MM.1S (cell line): ENCODE data around the gene FAM193B.

Experiments
- DNase-seq: peaks from one replicate; pipeline ENCODE4 v3.0.0-alpha.2; 2015
- H2AFZ ChIP-seq: fragments of 300-600 bp; sonication (generic); 2 replicates; pipeline ENCODE4 v1.6.0; 2016; ENCODE audit warnings: antibody characterized with exemption, low read length
- H3F3A ChIP-seq: fragments of 300-600 bp; sonication (generic); 2 replicates; pipeline ENCODE4 v1.6.1; 2016; ENCODE audit warnings: mild to moderate bottlenecking, antibody characterized with exemption, low read length, moderate library complexity, mixed read lengths; ENCODE audit not compliant: insufficient read depth
- H3K27ac ChIP-seq: fragments of 300-600 bp; sonication (generic); 2 replicates; pipeline ENCODE4 v1.5.1; 2016; ENCODE audit warnings: mild to moderate bottlenecking, low read length
- H3K27me3 ChIP-seq: fragments of 300-600 bp; sonication (generic); replicated peaks from 2 replicates; pipeline ENCODE4 v1.6.0; 2016; ENCODE audit warnings: low read length; ENCODE audit not compliant: insufficient read depth
- H3K36me3 ChIP-seq: fragments of 300-600 bp; sonication (generic); replicated peaks from 2 replicates; pipeline ENCODE4 v1.6.1; 2016; ENCODE audit warnings: mild to moderate bottlenecking, low read length, mixed read lengths; ENCODE audit not compliant: insufficient read depth
- H3K4me1 ChIP-seq: fragments of 300-600 bp; sonication (generic); 2 replicates; pipeline ENCODE4 v1.6.1; 2016; ENCODE audit warnings: low read length, mixed read lengths
- H3K4me2 ChIP-seq: fragments of 300-600 bp; sonication (generic); 2 replicates; pipeline ENCODE4 v1.6.0; 2016; ENCODE audit warnings: low read depth, low read length
- H3K4me3 ChIP-seq: fragments of 300-600 bp; sonication (generic); 2 replicates; pipeline ENCODE4 v1.5.1; 2016; ENCODE audit warnings: low read length, mixed read lengths
- H3K79me2 ChIP-seq: fragments of 300-600 bp; sonication (generic); 2 replicates; pipeline ENCODE4 v1.6.1; 2016; ENCODE audit warnings: mixed run types, low read length, mixed read lengths
- H3K9ac ChIP-seq: fragments of 300-600 bp; sonication (generic); 2 replicates; pipeline ENCODE4 v1.6.1; 2016; ENCODE audit warnings: low read length, mixed read lengths
- H3K9me2 ChIP-seq: fragments of 300-600 bp; sonication (generic); replicated peaks from 2 replicates; pipeline ENCODE4 v1.6.1; 2016; ENCODE audit warnings: mild to moderate bottlenecking, low read length, mixed read lengths; ENCODE audit not compliant: insufficient read depth
- H3K9me3 ChIP-seq: fragments of 300-600 bp; sonication (generic); replicated peaks from 2 replicates; pipeline ENCODE4 v1.6.1; 2016; ENCODE audit warnings: mild to moderate bottlenecking, low read length, mixed read lengths; ENCODE audit not compliant: insufficient read depth
- H4K20me1 ChIP-seq: fragments of 300-600 bp; sonication (generic); 2 replicates; pipeline ENCODE4 v1.6.1; 2016; ENCODE audit warnings: mild to moderate bottlenecking, low read length, moderate library complexity, mixed read lengths; ENCODE audit not compliant: insufficient read depth
- CTCF ChIP-seq: fragments of 300-600 bp; sonication (generic); IDR thresholded peaks from 2 replicates; pipeline ENCODE4 v1.5.1; 2016; ENCODE audit warnings: antibody characterized with exemption, low read length, mixed read lengths
- EZH2 ChIP-seq: fragments of 300-600 bp; sonication (generic); optimal IDR thresholded peaks from 2 replicates; pipeline ENCODE3; 2017; ENCODE audit warnings: low read depth, mild to moderate bottlenecking, antibody characterized with exemption, low read length, mixed read lengths
- EZH2phosphoT487 ChIP-seq: fragments of 300-600 bp; sonication (generic); IDR thresholded peaks from 2 replicates; pipeline ENCODE4 v1.6.1; 2018; ENCODE audit warnings: antibody characterized with exemption, low read length

Gene FAM193B

GRCh38 chr5:177476531-177477233 is 77.7 kb downstream of the FAM193B start:
- Histone ChIP-seq H3K9ac (no peak overlapping the region), H3K4me2 (no peak overlapping the region), H3K79me2 (no peaks in the 10 kb centered on the region), H2AFZ (no peak overlapping the region), H3K4me1 (no peaks in the 10 kb centered on the region), H3K36me3 (no peaks in the 10 kb centered on the region), H3K9me2 (no peaks in the 10 kb centered on the region), H3K9me3 (no peaks in the 10 kb centered on the region), H4K20me1 (no peaks in the 10 kb centered on the region), H3K27me3 (peaks cover 24% of the 10 kb centered on the region), H3F3A (no peaks in the 10 kb centered on the region), H3K4me3 (no peak overlapping the region), H3K27ac (no peak overlapping the region)
- no peak for DNase-seq
- TF ChIP-seq EZH2, result no peak
- no peak for TF ChIP-seq CTCF
- no peak for TF ChIP-seq EZH2phosphoT487

GRCh38 chr5:177475563-177476427 is 78.6 kb downstream of the FAM193B start:
- no peaks in the 10 kb centered on the region for H3K9me2 ChIP-seq
- DNase-seq, result no peak
- H2AFZ ChIP-seq, result no peak overlapping the region
- no peak overlapping the region for H3K27ac ChIP-seq
- H3K4me2 ChIP-seq, result no peak overlapping the region
- H3K9ac ChIP-seq, result no peak overlapping the region
- H3K27me3 ChIP-seq, result peaks cover 32% of the 10 kb centered on the region
- no peaks in the 10 kb centered on the region for H3K9me3 ChIP-seq
- no peaks in the 10 kb centered on the region for H4K20me1 ChIP-seq
- no peaks in the 10 kb centered on the region for H3K4me1 ChIP-seq
- TF ChIP-seq EZH2, result no peak
- TF ChIP-seq EZH2phosphoT487, result no peak
- TF ChIP-seq CTCF, result no peak
- H3K4me3 ChIP-seq, result no peak overlapping the region
- no peaks in the 10 kb centered on the region for H3K36me3 ChIP-seq
- no peaks in the 10 kb centered on the region for H3F3A ChIP-seq
- H3K79me2 ChIP-seq, result no peaks in the 10 kb centered on the region

GRCh38 chr5:177474846-177475562 is 79.4 kb downstream of the FAM193B start:
- H3F3A ChIP-seq, result no peaks in the 10 kb centered on the region
- peaks cover 40% of the 10 kb centered on the region for H3K27me3 ChIP-seq
- H3K79me2 ChIP-seq, result no peaks in the 10 kb centered on the region
- no peak overlapping the region for H2AFZ ChIP-seq
- H4K20me1 ChIP-seq, result no peaks in the 10 kb centered on the region
- no peaks in the 10 kb centered on the region for H3K36me3 ChIP-seq
- H3K9ac ChIP-seq, result no peak overlapping the region
- no peak overlapping the region for H3K4me3 ChIP-seq
- H3K4me2 ChIP-seq, result no peak overlapping the region
- no peak for TF ChIP-seq EZH2
- no peak for TF ChIP-seq CTCF
- no peak for TF ChIP-seq EZH2phosphoT487
- DNase-seq, result no peak
- H3K4me1 ChIP-seq, result no peaks in the 10 kb centered on the region
- no peak overlapping the region for H3K27ac ChIP-seq
- no peaks in the 10 kb centered on the region for H3K9me3 ChIP-seq
- H3K9me2 ChIP-seq, result no peaks in the 10 kb centered on the region
